ENCODE measurements around the gene GALNT15. TPM values are rescaled to one million over a fixed set of nuclear protein-coding genes. Genes with fewer than 3 reads are reported as not detected.

The GALNT15 gene
- polyA plus RNA-seq, 1 of the 3 experiments (the other 2 are of a cell fraction), result 4.7 TPM

DNA sequence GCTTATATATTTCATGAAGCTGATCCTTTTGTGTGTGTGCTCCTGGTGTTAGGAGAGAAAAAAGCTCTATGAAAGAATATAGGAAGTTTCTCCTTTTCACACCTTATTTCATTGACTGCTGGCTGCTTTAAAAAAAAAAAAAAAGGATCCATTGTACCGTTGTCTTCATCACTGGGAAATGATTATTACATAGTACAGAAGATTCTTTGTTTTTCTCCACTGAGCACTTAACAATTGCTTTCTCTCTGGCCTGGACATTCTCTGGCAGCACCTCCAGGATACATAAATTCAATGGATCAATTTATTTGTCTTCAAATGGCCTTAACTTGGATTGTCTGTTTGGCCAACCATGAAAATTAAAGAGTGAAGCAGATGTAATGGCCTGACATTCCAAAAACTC is 53.1 kb downstream of the GALNT15 start:
- Histone ChIP-seq H3K4me2 (no peak overlapping the region), H3K4me1 (ENCODE audit: control insufficient read depth in 1 of 2, insufficient read depth in 2 of 2, low read depth in 1 of 2, low read length in 1 of 2) (no peaks in the 10 kb centered on the region), H3K9me2 (no peaks in the 10 kb centered on the region), H2AFZ (ENCODE audit: low read depth) (no peak overlapping the region), H4K20me1 (ENCODE audit: insufficient read depth) (no peaks in the 10 kb centered on the region), H3K79me2 (ENCODE audit: insufficient read depth) (no peaks in the 10 kb centered on the region), H3K4me3 (ENCODE audit: low read depth in 2 of 2, low read length in 1 of 2) (no peak overlapping the region), H3K36me3 (replicated peaks in 1 of 2; ENCODE audit: control insufficient read depth in 1 of 2, insufficient read depth in 2 of 2, low read length in 1 of 2) (peaks cover 0 to 4% of the 10 kb centered on the region in 2 experiments), H3F3A (replicated peaks; ENCODE audit: insufficient read depth) (no peaks in the 10 kb centered on the region), H3K27me3 (ENCODE audit: insufficient read depth) (no peaks in the 10 kb centered on the region), H3K27ac (ENCODE audit: low read depth in 2 of 2, low read length in 1 of 2) (no peak overlapping the region), H3K9ac (no peak overlapping the region), H3K9me3 (no peaks in the 10 kb centered on the region)
- DNase-seq, result no peak
- TF ChIP-seq, protein P1, sequence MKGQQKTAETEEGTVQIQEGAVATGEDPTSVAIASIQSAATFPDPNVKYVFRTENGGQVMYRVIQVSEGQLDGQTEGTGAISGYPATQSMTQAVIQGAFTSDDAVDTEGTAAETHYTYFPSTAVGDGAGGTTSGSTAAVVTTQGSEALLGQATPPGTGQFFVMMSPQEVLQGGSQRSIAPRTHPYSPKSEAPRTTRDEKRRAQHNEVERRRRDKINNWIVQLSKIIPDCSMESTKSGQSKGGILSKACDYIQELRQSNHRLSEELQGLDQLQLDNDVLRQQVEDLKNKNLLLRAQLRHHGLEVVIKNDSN (IDR thresholded peaks at IDR 0.05; ENCODE audit: borderline replicate concordance, low read depth), result no peak
- TF ChIP-seq RXRA (IDR thresholded peaks at IDR 0.05; ENCODE audit: borderline replicate concordance, low read depth) (no peak), SIN3A (IDR thresholded peaks at IDR 0.05; ENCODE audit: borderline replicate concordance, low read depth, low read length) (no peak)
- 25% methylated on average over 1 of the region's 1 CpG for WGBS (ENCODE audit: low lambda C conversion rate)
- CTCF ChIA-PET, result interaction anchor here (0.8 kb wide), 1 partner anchor 178 kb away, joined by 3 read pairs; no protein-coding TSS in a partner anchor
- POLR2A ChIA-PET, result no interaction called here

DNA sequence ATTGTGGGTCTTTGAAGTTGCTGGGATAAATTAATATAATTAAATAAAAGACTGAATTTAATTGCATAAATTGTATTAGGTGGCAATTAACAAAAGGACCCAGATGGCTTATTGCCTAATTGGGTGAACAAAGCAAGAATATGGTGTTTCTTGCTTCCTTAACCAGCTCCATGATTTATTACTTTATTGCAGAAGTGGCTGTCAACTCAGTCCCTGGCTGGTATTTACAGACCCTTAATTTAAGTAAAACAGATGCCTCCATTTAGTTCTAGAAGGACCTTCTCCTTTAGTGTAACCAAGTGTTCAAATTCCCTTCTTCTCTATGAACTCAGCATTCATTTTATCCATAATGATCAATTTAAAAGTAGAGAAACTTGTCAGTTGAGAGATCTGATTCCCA is 55.2 kb downstream of the GALNT15 start:
- ChIA-PET CTCF (no interaction called here), POLR2A (no interaction called here)
- TF ChIP-seq, protein P2, sequence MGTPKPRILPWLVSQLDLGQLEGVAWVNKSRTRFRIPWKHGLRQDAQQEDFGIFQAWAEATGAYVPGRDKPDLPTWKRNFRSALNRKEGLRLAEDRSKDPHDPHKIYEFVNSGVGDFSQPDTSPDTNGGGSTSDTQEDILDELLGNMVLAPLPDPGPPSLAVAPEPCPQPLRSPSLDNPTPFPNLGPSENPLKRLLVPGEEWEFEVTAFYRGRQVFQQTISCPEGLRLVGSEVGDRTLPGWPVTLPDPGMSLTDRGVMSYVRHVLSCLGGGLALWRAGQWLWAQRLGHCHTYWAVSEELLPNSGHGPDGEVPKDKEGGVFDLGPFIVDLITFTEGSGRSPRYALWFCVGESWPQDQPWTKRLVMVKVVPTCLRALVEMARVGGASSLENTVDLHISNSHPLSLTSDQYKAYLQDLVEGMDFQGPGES (IDR thresholded peaks at IDR 0.05; ENCODE audit: low read depth, low read length), result no peak
- TF ChIP-seq, protein P1 (IDR thresholded peaks at IDR 0.05; ENCODE audit: borderline replicate concordance, low read depth), result no peak
- TF ChIP-seq JUND (IDR thresholded peaks at IDR 0.05) (no peak), NRF1 (IDR thresholded peaks at IDR 0.05; ENCODE audit: low read depth, low read length) (no peak), NFIC (IDR thresholded peaks at IDR 0.05; ENCODE audit: borderline replicate concordance) (no peak), EP300 (IDR thresholded peaks at IDR 0.05; ENCODE audit: borderline replicate concordance in 1 of 2, low read depth in 1 of 2, low read length in 1 of 2) (no peak), YY1 (IDR thresholded peaks at IDR 0.05; ENCODE audit: low read depth) (no peak), RFX5 (IDR thresholded peaks at IDR 0.05; ENCODE audit: low read length) (no peak), RCOR1 (IDR thresholded peaks at IDR 0.05; ENCODE audit: low read length) (no peak), RXRA (IDR thresholded peaks at IDR 0.05; ENCODE audit: borderline replicate concordance, low read depth) (no peak), TAF1 (IDR thresholded peaks at IDR 0.05; ENCODE audit: borderline replicate concordance, low read depth, low read length) (no peak), SMC3 (IDR thresholded peaks at IDR 0.05; ENCODE audit: low read depth, low read length) (no peak), FOSL2 (IDR thresholded peaks at IDR 0.05; ENCODE audit: borderline replicate concordance, low read depth) (no peak), MEF2A (IDR thresholded peaks at IDR 0.05; ENCODE audit: borderline replicate concordance, low read depth) (no peak)
- Histone ChIP-seq H3K4me2 (no peak overlapping the region), H3K4me1 (ENCODE audit: control insufficient read depth in 1 of 2, insufficient read depth in 2 of 2, low read depth in 1 of 2, low read length in 1 of 2) (no peaks in the 10 kb centered on the region), H3K9ac (no peak overlapping the region), H3K27ac (ENCODE audit: low read depth in 2 of 2, low read length in 1 of 2) (no peak overlapping the region), H3K9me2 (no peaks in the 10 kb centered on the region), H4K20me1 (ENCODE audit: insufficient read depth) (no peaks in the 10 kb centered on the region), H3K4me3 (ENCODE audit: low read depth in 2 of 2, low read length in 1 of 2) (no peak overlapping the region), H3K9me3 (no peaks in the 10 kb centered on the region), H3K27me3 (ENCODE audit: insufficient read depth) (no peaks in the 10 kb centered on the region), H3K79me2 (ENCODE audit: insufficient read depth) (no peaks in the 10 kb centered on the region), H3F3A (replicated peaks; ENCODE audit: insufficient read depth) (no peaks in the 10 kb centered on the region), H3K36me3 (replicated peaks in 1 of 2; ENCODE audit: control insufficient read depth in 1 of 2, insufficient read depth in 2 of 2, low read length in 1 of 2) (peaks cover 0 to 4% of the 10 kb centered on the region in 2 experiments), H2AFZ (ENCODE audit: low read depth) (no peak overlapping the region)
- DNase-seq, result no peak
